Stomach smooth muscle (tissue), 2 donors: Measurements from ENCODE around the gene CFAP299.

Experiments used
- H3K27ac ChIP-seq: one replicate; pipeline ENCODE4 v1.7.0; 2013; ENCODE audit warnings: mild to moderate bottlenecking, low read length, inconsistent platforms
- H3K27me3 ChIP-seq, 2 donors: one replicate each; pipeline ENCODE4 v1.7.0; 2013; ENCODE audit warnings: low read length in 2 of 2; ENCODE audit not compliant: insufficient read depth in 2 of 2, control insufficient read depth in 1 of 2
- H3K36me3 ChIP-seq, 2 donors: one replicate each; pipeline ENCODE4 v1.7.0; 2013; ENCODE audit warnings: low read length in 2 of 2; ENCODE audit not compliant: control insufficient read depth in 2 of 2, insufficient read depth in 2 of 2
- H3K4me1 ChIP-seq: one replicate; pipeline ENCODE4 v1.7.0; 2013; ENCODE audit warnings: low read length; ENCODE audit not compliant: control insufficient read depth, insufficient read depth
- H3K4me3 ChIP-seq, 2 donors: one replicate each; pipeline ENCODE4 v1.7.0; 2013; ENCODE audit warnings: low read length in 2 of 2
- H3K9ac ChIP-seq, 2 donors: one replicate each; pipeline ENCODE4 v1.7.0; 2013; ENCODE audit warnings: low read length in 2 of 2, mild to moderate bottlenecking in 1 of 2
- H3K9me3 ChIP-seq, 2 donors: one replicate each; pipeline ENCODE4 v1.7.0; 2013; ENCODE audit warnings: low read length in 2 of 2; ENCODE audit not compliant: control insufficient read depth in 2 of 2
- donor health status: healthy.
- donor health status: Pancreatic carcinoma.

Gene CFAP299

DNA sequence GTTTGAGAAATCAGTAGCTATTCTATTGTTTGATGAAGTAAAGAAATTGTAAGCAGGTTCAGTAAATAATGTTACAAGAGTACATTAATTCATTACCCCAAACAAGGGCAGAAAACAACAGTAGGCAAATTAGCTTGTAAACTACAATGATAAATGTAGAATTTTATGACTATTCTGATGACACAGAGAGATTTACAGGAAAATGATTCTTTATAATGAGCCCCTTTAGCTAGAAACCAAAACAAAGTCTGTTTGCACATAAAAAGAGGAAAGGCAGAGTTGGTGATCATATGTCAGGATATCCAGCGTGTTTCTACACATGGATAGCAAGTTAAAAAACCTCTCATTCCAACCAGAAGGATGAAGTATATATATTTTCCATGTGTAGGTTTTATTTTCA, 204.8 kb downstream of the CFAP299 start:
- no peaks in the 10 kb centered on the region for H3K36me3 ChIP-seq
- no peaks in the 10 kb centered on the region for H3K27me3 ChIP-seq
- H3K27ac ChIP-seq = no peak overlapping the region
- no peak overlapping the region for H3K4me3 ChIP-seq
- H3K4me1 ChIP-seq = no peaks in the 10 kb centered on the region
- no peak overlapping the region for H3K9ac ChIP-seq
- H3K9me3 ChIP-seq = no peaks in the 10 kb centered on the region

DNA sequence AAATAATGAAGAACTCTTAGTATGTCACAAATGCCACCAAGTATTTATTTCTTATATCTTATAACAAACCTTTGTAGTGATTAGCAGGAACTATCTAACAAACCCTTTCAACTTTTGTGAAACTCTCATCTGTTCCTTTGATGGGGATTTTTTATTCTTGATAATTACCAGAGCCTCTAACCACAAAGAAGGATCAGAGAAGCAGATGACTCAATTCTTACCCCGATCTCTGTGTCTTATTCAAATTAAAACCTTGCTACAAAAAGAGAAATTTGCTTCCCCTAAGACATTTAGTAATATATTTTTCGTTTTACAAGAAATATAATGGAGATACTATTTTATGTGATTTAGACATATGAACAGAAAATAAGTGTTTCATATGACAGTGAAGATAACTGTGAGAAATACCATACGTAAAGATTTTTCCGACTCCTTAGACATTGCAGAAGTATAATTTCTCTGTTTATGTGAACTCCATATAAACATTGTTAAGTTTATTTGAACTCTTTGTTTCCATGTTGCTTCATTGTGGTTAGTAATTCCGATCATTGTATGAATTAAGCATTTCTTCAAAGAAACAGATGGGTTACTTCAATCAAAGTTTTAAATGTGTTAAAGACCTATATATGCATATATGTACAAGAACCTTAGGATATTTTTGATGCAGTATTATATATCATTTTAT, 205.4 kb downstream of the CFAP299 start:
- no peaks in the 10 kb centered on the region for H3K9me3 ChIP-seq
- H3K9ac ChIP-seq = no peak overlapping the region
- no peak overlapping the region for H3K4me3 ChIP-seq
- H3K27ac ChIP-seq = no peak overlapping the region
- no peaks in the 10 kb centered on the region for H3K27me3 ChIP-seq
- no peaks in the 10 kb centered on the region for H3K4me1 ChIP-seq
- no peaks in the 10 kb centered on the region for H3K36me3 ChIP-seq

DNA sequence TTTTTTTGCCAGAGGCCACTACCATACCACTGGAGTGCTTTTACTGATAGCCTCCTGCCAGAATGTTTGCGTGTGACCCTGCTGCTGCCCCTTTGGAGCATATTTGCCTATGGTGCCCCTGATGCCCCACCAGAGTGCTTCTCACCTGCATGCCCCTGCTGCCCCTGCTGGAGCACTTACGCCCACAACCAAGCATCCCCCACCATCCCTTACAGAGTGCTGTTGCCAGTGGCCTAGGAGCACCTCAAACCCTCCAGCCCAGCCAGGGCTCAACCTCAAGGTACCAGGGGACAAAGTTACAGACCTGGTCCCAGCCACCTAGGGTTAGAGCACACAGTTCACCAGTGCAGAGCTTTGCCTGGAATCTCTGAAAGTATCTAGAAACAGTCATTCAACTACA, 207.2 kb downstream of the CFAP299 start:
- Histone ChIP-seq H3K36me3 (no peaks in the 10 kb centered on the region), H3K4me3 (no peak overlapping the region), H3K9ac (no peak overlapping the region), H3K4me1 (no peaks in the 10 kb centered on the region), H3K27me3 (no peaks in the 10 kb centered on the region), H3K27ac (no peak overlapping the region), H3K9me3 (no peaks in the 10 kb centered on the region)

DNA sequence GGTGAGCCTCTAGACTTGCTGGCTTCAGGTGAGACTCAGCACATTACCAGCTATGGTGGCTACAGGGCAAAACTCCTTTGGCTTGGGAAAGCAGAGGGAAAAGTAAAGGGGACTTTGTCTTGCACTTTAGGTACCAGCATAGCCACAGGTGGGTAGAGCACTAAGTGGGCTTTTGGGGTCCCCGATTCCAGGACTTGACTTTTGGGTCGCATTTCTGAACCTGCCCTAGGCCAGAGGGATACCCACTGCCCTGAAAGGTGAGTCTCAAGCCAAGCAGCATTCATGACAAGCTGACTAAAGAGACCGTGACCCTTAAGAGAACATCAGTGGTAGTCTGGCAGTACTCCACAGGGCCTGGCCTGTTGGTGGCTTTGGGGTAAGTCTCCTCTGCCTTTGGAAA, 224.8 kb downstream of the CFAP299 start:
- Histone ChIP-seq H3K9ac (no peak overlapping the region), H3K4me3 (no peak overlapping the region), H3K27me3 (no peaks in the 10 kb centered on the region), H3K9me3 (no peaks in the 10 kb centered on the region), H3K36me3 (no peaks in the 10 kb centered on the region), H3K27ac (no peak overlapping the region), H3K4me1 (no peaks in the 10 kb centered on the region)

DNA sequence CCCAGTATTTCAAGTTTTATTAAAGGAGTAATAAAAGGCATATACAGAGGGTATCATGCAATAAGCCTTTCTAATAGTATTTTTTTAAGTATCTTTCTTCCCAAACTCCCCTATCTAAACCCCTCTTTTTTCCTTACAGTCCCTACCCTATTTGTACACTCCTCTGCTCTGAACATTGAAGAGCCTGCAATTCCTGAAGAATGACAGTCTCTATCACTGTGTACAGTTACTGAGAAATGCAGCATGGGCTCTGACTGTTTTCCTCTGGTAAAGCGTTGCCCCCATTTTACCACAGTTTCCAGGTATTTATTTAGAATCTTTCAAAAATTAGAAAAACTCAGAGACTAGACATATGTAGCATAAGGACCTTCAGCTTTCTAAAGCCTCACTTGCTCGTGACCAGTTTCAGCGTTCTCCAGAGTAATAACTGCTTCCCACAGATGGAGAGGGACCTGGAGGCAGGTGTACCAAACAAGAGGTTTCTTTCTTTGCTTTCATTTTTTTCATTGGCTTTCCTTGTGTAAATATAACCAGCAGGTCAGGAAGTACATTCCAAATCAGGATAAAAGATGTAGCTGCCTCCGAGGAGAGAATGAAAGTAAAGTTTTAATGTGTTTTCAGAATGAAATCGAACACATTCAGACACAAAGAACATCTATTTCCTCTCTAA, 230.8 kb downstream of the CFAP299 start:
- Histone ChIP-seq H3K27ac (no peak overlapping the region), H3K27me3 (no peaks in the 10 kb centered on the region), H3K4me1 (no peaks in the 10 kb centered on the region), H3K9ac (no peak overlapping the region), H3K36me3 (no peaks in the 10 kb centered on the region), H3K4me3 (peak overlapping the region; percentile 54 to 59), H3K9me3 (no peaks in the 10 kb centered on the region)

DNA sequence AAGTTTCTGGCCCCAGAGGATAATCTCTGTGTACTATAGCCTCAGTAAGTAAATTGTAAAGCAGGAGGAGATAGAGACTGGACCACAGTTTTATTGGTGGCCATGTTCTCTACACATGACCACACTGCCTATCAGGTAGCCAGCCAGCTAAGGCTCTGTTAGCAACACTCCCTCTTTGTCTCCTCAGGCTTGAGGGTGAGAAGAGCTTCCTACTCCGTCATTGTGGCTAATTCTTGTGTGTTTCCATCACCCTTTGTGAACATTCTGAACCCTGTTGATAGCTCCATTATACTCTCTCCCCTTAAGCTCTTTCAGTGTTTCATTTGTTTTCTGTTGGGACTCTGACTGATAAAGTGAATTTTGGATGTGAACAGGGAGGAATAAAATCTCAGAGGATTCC, 233.4 kb downstream of the CFAP299 start:
- no peak overlapping the region for H3K27ac ChIP-seq
- H3K36me3 ChIP-seq = no peaks in the 10 kb centered on the region
- no peaks in the 10 kb centered on the region for H3K27me3 ChIP-seq
- H3K4me1 ChIP-seq = no peaks in the 10 kb centered on the region
- no peak overlapping the region for H3K4me3 ChIP-seq
- no peaks in the 10 kb centered on the region for H3K9me3 ChIP-seq
- H3K9ac ChIP-seq = no peak overlapping the region

DNA sequence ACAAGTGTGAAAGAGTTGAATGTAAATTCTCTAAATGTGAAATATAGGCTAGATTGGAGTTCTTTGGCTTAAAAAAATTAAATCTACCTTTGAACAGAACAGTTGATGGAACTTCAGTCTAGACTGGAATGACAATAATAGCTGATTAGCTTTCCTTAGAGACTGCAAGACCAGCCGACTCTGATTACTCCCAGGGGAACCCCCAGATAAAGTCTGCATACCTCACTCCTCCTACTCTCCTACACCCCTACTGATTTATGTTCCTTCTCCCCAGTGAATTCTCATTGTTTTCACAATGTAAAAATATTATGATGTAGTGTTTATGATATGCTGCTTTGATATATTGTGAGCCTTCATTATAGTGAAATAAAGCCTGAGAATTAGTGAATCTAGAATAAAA, 241.3 kb downstream of the CFAP299 start:
- no peaks in the 10 kb centered on the region for H3K4me1 ChIP-seq
- H3K9ac ChIP-seq = no peak overlapping the region
- no peaks in the 10 kb centered on the region for H3K27me3 ChIP-seq
- no peak overlapping the region for H3K4me3 ChIP-seq
- H3K27ac ChIP-seq = no peak overlapping the region
- no peaks in the 10 kb centered on the region for H3K9me3 ChIP-seq
- H3K36me3 ChIP-seq = no peaks in the 10 kb centered on the region

DNA sequence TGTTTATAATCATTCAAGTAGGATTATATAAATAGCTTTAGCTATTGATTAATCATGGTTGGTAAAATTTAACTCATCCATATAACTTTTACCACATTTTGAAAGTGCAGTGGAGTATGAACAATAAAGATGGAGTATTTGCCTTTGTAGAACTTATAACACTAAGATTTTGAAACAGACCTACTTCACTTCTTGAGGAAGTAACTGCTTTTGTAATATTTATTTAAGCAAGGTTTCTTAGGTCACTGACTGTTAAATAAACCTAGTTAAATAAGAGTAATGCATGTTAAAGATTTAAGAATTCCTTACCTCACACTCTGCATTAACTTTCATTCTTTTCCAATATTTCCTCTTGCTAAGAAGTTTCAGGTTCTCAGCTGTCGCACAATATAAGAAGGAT, 242.5 kb downstream of the CFAP299 start:
- Histone ChIP-seq H3K9me3 (no peaks in the 10 kb centered on the region), H3K9ac (no peak overlapping the region), H3K4me1 (no peaks in the 10 kb centered on the region), H3K36me3 (no peaks in the 10 kb centered on the region), H3K27ac (no peak overlapping the region), H3K27me3 (no peaks in the 10 kb centered on the region), H3K4me3 (no peak overlapping the region)

DNA sequence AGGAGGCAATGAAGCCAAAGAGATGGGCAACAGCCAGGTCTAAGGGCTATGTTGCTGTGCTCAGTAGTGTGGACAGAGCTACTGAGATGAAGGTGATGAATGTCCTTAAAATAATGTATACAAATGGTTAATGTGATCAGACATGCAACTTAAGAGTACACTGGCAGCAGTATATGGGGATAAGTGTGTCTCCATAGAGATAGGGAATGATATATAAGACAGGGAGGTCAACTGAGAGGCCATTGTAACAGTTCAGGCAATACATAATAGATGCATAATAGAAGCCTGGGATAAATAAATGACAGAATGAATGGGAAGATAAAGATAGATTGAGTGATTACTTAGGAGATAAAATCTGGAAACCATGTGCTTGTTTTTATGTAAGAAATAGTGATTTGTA, 250.0 kb downstream of the CFAP299 start:
- Histone ChIP-seq H3K27me3 (no peaks in the 10 kb centered on the region), H3K9ac (no peak overlapping the region), H3K27ac (no peak overlapping the region), H3K4me3 (no peak overlapping the region), H3K36me3 (no peaks in the 10 kb centered on the region), H3K9me3 (no peaks in the 10 kb centered on the region), H3K4me1 (no peaks in the 10 kb centered on the region)

DNA sequence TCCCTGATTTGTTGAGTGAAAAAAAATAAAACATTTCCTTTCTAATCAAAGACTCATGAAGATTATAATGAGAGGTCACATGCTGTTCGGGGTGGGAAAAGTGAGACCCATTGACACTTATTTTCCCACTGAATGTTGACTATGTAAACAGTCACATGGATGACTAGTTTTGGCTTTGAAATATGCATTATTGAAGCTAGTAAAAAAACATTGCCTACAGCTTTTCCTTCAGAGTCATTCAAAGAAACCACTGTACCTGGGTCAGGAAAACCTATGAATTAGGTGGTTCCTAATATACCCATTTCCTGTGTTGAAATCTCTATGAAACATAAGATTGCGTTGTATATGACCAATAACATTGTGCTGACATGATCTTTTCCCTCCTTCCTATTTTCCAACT, 251.2 kb downstream of the CFAP299 start:
- no peaks in the 10 kb centered on the region for H3K9me3 ChIP-seq
- no peaks in the 10 kb centered on the region for H3K4me1 ChIP-seq
- H3K36me3 ChIP-seq = no peaks in the 10 kb centered on the region
- no peaks in the 10 kb centered on the region for H3K27me3 ChIP-seq
- H3K9ac ChIP-seq = no peak overlapping the region
- no peak overlapping the region for H3K4me3 ChIP-seq
- H3K27ac ChIP-seq = no peak overlapping the region

DNA sequence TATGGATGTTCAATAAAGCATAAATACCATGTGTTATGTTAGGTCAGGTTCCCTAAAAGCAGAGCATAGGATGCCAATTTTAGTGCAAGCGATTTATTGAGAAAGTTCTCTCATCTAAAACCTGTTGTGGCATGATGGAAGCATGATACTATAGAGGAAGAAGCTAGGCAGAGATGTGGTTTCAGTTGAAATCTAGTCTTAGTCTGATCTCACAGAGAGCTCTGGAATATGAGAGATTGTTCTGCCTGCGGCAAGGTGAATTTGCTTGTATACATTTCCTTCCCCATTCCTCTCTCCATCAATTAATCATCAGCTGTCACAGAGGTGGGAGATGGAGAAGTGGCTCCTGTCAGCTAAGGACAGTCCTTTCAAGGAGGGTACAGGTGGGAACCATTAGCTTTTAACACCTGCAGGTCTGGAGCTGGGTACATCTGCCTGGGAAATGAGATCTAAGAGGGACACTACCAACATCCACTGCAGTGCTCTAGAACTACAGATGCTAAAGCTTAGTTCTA, 252.4 kb downstream of the CFAP299 start:
- H3K4me3 ChIP-seq = no peak overlapping the region
- no peaks in the 10 kb centered on the region for H3K27me3 ChIP-seq
- no peaks in the 10 kb centered on the region for H3K36me3 ChIP-seq
- H3K4me1 ChIP-seq = no peaks in the 10 kb centered on the region
- no peak overlapping the region for H3K27ac ChIP-seq
- no peak overlapping the region for H3K9ac ChIP-seq
- no peaks in the 10 kb centered on the region for H3K9me3 ChIP-seq
